ENCODE data around the gene CNOT3. TPM values are rescaled to one million over a fixed set of nuclear protein-coding genes. Genes with fewer than 3 reads are reported as not detected.

The CNOT3 gene
- total RNA-seq (10 to 100 TPM; 26.7 to 28.7 TPM), total RNA-seq (14.4 to 95.0 (median 39.6) reads per million in 172 experiments)
- 35.0 TPM for polyA plus RNA-seq (2013, experiment 1 of 2)
- polyA plus RNA-seq (2013, experiment 2 of 2) = 46.2 TPM

DNA sequence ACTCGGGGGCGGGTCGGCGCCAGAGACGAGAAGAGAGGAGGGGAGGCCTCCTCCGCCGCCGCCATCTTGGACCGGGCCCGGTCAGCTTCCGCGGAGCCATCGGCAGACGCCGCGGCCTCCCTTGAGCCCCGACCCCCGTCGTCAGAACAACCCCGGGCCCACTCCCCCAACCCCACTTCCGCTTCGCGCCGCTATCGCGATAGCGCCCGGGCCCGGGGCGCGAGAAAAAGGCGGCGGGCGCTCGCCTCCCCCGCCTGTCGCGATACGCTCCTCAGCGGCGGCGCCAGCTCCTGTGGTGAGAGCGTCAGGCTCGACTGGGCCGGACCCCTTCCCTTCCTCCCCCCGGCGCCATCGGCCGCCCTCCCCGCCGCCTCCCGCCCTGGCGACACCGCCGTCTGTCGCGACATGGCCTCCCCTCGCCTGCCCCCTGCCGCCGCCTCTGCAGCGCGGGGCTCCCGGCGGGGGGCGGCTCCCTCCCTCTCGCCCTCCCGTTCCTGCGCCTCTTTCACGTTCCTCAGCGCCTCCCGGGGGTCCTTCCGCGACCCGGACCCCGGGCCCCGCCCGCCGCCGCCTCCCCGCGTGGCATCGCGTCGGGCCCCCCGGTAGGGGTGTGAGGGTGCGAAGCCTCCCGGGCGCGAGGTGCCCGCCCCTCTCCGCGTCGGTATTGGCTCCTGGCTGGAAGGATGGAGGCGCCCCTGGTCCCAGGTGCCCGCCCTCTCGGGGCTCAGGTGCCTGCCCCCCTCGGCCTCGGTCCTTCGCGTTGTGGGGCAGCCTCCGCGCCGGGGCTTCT lies at the start of gene CNOT3:
Gene CNOT3 (plus strand): TSS at position 64 of the 790 bp plus-strand sequence. CDS start 5,217 bp downstream, outside the sequence.
- Mint-ChIP-seq H3K4me1 (ENCODE audit: low read depth) (peaks cover 48% of the 10 kb centered on the region), H3K4me3 (peak within 1 kb of the TSS; percentile 92), H3K9me3 (no peaks in the 10 kb centered on the region), H3K27ac (peak within 1 kb of the TSS; percentile 79), H3K27me3 (no peaks in the 10 kb centered on the region), H3K36me3 (ENCODE audit: low read depth) (peaks cover 30% of the 10 kb centered on the region)
- CTCF ChIA-PET = interaction anchor here (1.0 to 3.0 kb wide), 4 partner anchors 21 to 52 kb away, joined by 4 to 15 read pairs (median 5); partner anchors contain the start of genes LENG1, MBOAT7, PRPF31 and TFPT
- Histone ChIP-seq H3K27ac (ENCODE audit: low read depth in 1 of 2, low read length in 2 of 2) (peak within 1 kb of the TSS; percentile 82 to 92), H3K4me3 (ENCODE audit: low read length) (peak within 1 kb of the TSS; percentile 69), H3K27me3 (ENCODE audit: control insufficient read depth in 1 of 2, insufficient read depth in 2 of 2, low read length in 2 of 2) (no peaks in the 10 kb centered on the region), H3K4me1 (ENCODE audit: insufficient read depth, low read length) (peaks cover 48% of the 10 kb centered on the region), H3K36me3 (ENCODE audit: insufficient read depth, low read length) (peaks cover 34% of the 10 kb centered on the region), H3K9me3 (ENCODE audit: control insufficient read depth in 1 of 2, insufficient read depth in 1 of 2, low read length in 2 of 2) (peaks cover 0 to 7% of the 10 kb centered on the region in 2 experiments)
- intact Hi-C loops (cut with DNase I, micrococcal nuclease) = loop anchor here (1.0 to 5.0 kb wide), 4 partner anchors 21 to 52 kb away; partner anchors contain the start of genes LENG1 (in 1 of the 2), NDUFA3 (in 1 of the 2), OSCAR (in 1 of the 2) and PRPF31 (in 1 of the 2)
- TF ChIP-seq, protein P1, sequence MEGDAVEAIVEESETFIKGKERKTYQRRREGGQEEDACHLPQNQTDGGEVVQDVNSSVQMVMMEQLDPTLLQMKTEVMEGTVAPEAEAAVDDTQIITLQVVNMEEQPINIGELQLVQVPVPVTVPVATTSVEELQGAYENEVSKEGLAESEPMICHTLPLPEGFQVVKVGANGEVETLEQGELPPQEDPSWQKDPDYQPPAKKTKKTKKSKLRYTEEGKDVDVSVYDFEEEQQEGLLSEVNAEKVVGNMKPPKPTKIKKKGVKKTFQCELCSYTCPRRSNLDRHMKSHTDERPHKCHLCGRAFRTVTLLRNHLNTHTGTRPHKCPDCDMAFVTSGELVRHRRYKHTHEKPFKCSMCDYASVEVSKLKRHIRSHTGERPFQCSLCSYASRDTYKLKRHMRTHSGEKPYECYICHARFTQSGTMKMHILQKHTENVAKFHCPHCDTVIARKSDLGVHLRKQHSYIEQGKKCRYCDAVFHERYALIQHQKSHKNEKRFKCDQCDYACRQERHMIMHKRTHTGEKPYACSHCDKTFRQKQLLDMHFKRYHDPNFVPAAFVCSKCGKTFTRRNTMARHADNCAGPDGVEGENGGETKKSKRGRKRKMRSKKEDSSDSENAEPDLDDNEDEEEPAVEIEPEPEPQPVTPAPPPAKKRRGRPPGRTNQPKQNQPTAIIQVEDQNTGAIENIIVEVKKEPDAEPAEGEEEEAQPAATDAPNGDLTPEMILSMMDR (IDR thresholded peaks at IDR 0.05) = no peak
- POLR2A ChIA-PET = interaction anchor here (1.0 to 6.0 kb wide), 28 partner anchors 10 to 1983 kb away, joined by 3 to 151 read pairs (median 6); partner anchors contain the start of genes HSPBP1, LENG1, LENG8 and LENG9
- DNase-seq = peak in 7 of 14 experiments; percentile 25 to 71 (median 39)
- ATAC-seq (ENCODE audit: poor library complexity) = no peak

DNA sequence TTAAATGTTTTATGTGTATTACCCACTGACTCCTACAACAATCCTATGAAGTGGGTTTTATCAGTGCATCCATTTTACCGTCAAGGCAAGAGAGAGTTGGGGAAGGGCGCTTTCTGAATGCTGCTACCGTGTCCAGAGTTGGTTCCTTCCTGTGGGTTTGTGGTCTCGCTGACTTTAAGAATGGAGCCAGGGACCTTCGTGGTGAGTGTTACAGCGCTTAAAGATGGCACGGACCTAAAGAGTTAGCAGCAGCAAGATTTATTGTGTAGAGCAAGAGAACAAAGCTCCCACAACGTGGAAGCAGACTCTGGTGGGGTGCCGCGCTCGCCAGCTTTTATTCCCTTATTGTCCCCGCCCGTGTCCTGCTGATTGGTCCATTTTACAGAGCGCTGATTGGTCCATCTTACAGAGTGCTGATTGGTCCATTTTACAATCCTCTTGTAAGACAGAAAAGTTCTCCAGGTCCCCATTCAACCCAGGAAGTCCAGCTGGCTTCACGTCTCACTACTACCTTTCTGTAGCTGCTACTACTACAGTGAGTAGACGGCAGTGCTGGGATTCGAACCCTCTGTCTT lies 43.0 kb upstream of the CNOT3 start:
- ChIA-PET POLR2A (interaction anchor here (0.6 to 3.0 kb wide), 2 partner anchors 15 to 20 kb away, joined by 3 to 24 read pairs; partner anchors contain the start of genes PRPF31 and TFPT), CTCF (no interaction called here)

More for the DNA sequence above, 43.0 kb upstream of the CNOT3 start:
- Histone ChIP-seq H3K4me3 (ENCODE audit: low read length) (no peak overlapping the region), H3K27me3 (ENCODE audit: control insufficient read depth in 1 of 2, insufficient read depth in 2 of 2, low read length in 2 of 2) (peaks cover 11 to 16% of the 10 kb centered on the region in 2 experiments), H3K27ac (ENCODE audit: low read depth in 1 of 2, low read length in 2 of 2) (no peak overlapping the region), H3K4me1 (ENCODE audit: insufficient read depth, low read length) (peaks cover 22% of the 10 kb centered on the region), H3K36me3 (ENCODE audit: insufficient read depth, low read length) (no peaks in the 10 kb centered on the region), H3K9me3 (ENCODE audit: control insufficient read depth in 1 of 2, insufficient read depth in 1 of 2, low read length in 2 of 2) (peaks cover 0 to 4% of the 10 kb centered on the region in 2 experiments)
- intact Hi-C loops (cut with DNase I, micrococcal nuclease) = no loop called here
- H3K27ac Mint-ChIP-seq = no peak overlapping the region
- peaks cover 39% of the 10 kb centered on the region for H3K27me3 Mint-ChIP-seq
- H3K9me3 Mint-ChIP-seq = no peaks in the 10 kb centered on the region
- DNase-seq = no peak
- no peak for ATAC-seq (ENCODE audit: poor library complexity)
- H3K4me1 Mint-ChIP-seq (ENCODE audit: low read depth) = peaks cover 12% of the 10 kb centered on the region
- H3K36me3 Mint-ChIP-seq (ENCODE audit: low read depth) = no peaks in the 10 kb centered on the region
- H3K4me3 Mint-ChIP-seq = no peak overlapping the region
- TF ChIP-seq, protein P1 (IDR thresholded peaks at IDR 0.05) = no peak
